GM21360 (cell line): ENCODE results near the gene SQSTM1.
"Not testable (repeated sequence)": the region's sequence is repeated elsewhere in the genome, so short reads cannot be mapped to it uniquely, and the experiment has no call there.

Experiments used
- ATAC-seq: cut with Tn5 transposase; IDR thresholded peaks from one replicate; pipeline ENCODE4 v1.9.1; 2021; ENCODE audit warnings: mild to moderate bottlenecking, moderate library complexity; ENCODE audit not compliant: unreplicated experiment

Gene SQSTM1

DNA sequence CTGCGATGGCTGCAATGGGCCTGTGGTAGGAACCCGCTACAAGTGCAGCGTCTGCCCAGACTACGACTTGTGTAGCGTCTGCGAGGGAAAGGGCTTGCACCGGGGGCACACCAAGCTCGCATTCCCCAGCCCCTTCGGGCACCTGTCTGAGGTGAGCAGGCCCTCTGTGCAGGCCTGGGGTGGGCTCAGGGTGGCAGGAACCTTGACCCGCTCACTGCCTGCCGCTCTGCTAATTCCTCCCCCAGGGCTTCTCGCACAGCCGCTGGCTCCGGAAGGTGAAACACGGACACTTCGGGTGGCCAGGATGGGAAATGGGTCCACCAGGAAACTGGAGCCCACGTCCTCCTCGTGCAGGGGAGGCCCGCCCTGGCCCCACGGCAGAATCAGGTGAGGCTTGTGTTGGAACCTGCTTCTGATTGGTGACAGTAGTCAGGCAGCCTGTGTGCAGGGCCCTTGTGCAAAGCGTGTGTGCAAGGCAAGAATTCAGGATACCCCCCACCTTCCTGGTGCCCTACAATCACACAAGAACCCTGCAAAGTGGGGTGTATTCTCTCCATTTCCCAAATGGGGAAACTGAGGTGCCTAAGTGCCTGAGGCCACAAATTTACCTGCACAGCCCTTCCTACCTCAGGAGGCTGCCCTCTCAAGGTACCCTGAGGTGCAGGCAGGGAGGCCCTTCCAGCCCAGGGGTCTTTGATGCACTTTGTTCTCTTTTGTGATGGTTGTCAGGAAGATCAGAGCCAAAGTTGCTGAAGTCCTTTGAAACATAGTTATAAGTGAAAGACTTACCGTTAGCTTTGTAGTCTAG lies 3.4 kb downstream of the SQSTM1 start:
- no peak for ATAC-seq

DNA sequence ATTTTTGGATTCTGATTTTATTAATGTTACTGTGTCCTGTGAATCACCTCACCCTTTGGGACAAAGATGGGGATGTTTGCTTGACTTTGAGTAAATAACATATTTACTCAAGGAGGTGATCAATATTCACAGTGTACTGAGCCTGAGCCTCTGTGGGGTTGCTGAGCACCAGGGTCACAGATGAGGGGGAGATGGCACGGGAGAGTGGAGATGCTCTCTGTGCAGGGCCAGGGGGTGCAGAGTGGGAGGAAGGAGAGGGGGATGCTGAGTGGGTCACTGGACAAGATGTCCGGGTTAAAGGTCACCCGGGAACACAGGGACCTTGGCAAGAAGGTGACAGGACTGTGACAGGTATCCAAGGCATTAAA lies 4.0 kb downstream of the SQSTM1 start:
- no peak for ATAC-seq

DNA sequence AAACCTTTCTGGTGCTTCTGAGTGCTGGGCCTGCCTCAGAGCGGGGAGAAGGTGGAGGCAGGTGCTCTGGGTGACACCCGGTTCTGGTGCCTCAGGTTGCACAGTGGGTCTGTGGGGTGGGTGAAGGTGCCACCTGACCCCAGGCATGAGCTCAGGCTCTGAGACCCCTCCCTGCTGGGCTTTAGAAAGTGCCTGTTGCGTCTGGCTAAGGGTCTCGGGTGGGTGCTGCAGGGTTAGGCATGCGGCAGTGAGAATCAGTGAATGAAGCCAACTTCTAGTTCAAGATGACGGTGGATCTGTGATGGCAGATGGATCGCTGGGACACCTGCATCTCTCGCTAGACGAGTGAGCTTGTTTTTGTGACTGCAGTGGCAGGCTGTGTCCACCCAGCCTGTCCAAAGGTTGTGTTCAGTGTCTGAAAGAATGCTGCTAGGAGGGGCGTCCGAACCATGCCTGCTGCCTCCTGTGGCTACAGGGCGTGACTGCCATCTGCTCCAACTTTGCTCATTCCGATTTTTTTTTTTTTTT lies 5.0 kb downstream of the SQSTM1 start:
- ATAC-seq: no peak

DNA sequence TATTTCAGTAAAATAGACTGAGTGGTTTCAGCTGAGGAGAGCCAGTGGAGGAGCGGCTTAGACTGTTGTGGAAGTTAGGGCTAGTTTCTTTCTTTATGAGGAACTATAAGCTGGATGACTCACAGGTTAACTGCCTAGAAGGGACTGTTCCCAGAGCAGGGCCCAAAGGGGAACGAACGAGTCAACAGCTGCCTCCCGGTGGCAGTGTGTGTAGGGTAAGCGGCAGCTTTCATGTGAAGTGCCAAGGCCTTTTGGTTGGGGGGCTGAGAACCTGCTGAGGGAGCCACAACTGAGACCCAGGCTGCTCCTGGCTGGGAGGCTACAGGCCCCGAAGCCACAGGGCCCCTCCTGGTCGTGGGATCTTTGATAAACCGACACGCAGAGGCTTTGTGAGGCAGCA lies 7.0 kb downstream of the SQSTM1 start:
- no peak for ATAC-seq

DNA sequence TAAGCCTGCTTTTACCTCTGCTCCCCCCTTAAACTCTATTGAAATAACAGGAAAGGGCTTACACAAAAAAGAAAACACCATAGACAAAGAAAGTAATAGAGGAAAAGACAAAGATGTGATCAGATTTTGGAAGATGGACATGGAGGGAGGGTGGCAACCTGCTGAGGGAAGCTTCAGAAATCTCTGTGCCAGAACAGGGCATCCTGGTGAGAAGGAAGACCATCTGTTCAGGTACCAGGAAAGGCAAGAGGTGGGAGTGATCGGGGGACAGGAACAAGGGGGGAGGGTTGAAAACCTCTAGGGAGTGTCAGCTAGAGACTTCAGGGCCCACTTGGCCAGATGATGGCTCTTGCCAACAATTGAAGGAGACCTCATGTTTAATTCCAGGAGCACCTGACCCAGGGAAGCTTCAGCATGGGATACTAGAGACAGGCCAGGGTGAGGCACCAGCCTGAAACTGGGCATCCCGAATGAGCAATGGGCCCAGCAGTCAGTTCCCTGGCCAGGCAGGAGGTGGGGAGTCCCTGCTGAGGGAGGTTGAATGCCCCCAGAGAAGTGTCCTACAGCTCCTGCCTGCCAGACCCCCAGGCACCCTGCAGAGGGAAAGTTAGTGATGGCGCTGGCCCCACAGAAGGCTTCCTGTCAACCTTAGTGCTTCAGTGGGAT lies 8.2 kb downstream of the SQSTM1 start:
- ATAC-seq: no peak

DNA sequence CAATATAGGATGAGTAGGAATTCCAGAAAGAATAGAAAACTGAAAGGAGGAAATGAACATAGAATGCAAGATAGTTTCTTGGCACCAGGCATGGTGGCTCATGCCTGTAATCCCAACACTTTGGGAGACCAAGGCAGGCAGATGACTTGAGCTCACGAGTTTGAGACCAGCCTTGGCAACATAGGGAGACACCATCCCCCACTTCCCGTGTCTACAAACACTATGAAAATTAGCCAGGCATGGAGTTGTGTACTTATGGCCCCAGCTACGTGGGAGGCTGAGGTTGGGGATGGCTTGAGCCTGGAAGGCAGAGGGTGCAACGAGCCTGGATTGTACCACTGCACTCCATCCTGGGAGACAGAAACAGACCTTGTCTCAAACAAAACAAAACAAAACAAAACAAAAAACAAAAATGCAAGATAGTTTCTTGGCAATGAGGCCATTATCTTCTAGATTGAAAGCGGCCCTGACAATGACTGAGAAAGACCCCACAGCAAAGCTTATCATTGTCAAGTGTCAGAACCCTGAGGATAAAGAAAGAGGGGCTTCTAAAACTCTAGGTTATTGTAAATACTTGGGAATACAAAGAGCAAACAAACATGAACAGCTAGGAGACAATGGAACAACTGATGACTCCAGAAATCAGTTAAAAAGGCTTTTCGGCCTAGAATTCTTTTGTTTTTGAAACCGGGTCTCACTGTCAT lies 9.2 kb downstream of the SQSTM1 start:
- no peak for ATAC-seq

DNA sequence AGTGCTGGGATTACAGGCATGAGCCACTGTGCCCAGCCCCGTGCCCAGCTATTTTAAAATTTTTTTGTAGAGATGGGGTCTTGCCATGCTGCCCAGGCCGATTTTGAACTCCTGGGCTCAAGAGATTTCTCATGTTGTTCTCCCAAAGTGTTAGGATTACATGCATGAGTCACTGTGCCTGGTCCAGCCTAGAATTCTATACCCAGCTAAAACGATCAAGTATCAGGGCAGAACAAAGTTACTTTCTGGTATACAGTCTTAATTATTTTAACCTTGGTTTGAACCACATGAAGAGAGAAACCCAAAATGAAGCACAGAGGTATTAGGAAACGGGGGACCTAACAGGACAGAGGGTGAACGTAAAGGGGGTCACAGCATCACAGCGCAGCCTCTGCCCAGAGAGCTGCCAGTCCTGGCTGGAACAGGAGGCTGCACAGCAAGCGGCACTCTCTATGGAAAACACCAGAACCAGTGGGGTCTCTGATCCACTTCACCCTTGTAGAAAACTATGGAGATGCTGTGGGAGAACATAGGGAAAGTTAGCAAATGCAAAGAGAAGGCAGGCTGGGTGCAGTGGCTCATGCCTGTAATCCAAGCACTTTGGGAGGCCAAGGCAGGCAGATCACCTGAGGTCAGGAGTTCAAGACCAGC lies 10.2 kb downstream of the SQSTM1 start:
- ATAC-seq: no peak

DNA sequence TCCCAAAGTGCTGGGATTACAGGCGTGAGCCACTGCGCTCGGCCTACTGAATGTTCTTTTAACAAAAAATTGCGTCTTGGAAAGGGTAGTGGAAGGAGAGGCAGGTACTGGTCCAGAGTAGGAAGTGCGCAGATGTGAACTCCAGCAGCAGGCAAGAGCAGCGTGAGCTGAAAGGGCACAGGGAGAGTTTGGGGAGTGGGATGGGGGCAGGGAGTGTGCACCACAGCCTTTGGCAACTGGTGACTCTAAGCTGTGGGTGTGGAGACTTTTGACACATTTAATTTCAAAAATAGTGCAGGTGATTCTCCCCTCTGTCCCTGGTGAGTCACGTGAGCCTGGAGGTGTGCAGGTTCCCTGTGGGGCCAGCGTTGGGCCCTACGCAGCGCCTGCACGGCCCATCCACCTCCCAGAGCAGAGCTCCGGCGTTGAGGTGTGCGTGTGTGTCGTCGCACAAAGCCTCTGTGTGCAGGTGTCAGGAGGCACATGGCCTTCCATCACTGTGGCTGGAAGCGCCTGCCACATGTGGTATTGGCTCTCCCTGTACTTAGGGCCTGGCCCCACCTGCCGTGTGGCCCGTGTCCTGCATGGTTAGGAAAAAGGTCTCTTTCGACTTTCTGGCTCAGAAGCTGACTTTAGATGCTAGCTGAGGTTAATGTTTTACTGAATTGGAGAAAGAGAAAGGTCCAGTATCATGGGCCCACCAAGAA lies 11.5 kb downstream of the SQSTM1 start:
- ATAC-seq: no peak

DNA sequence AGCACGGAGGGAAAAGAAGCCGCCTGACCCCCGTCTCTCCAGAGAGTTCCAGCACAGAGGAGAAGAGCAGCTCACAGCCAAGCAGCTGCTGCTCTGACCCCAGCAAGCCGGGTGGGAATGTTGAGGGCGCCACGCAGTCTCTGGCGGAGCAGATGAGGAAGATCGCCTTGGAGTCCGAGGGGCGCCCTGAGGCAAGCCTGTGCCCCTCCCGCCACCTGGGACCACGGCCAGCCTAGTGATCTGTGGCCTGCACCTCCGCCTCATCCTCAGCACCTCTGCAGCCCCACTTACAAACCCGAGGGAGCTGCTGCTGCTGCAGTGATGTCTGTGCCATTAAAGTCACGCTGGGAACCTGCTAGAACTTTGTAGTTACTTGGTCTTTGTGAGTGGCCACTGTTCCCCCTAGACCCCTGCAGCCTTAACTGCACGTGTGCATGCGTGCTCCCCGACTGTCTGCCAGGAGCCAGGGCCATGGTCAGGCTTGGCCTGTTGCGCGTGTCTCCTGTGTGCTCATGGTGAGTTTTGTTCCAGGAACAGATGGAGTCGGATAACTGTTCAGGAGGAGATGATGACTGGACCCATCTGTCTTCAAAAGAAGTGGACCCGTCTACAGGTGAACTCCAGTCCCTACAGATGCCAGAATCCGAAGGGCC lies 12.5 kb downstream of the SQSTM1 start:
- ATAC-seq: no peak

DNA sequence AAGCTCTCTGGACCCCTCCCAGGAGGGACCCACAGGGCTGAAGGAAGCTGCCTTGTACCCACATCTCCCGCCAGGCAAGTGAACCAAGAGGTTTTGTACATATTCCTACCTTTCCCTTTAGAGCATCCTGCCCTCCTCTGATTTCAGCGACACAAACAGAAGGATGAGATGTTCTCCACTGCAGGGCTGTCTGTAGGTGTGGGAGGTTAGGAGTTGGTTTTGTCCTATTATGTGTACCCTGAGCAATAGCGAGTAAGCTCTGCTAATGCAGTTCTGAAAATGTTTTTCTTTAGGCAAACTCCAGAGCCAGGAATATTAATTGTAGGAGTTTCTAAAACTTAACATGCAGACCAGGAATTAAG lies 13.0 kb downstream of the SQSTM1 start:
- ATAC-seq: no peak

DNA sequence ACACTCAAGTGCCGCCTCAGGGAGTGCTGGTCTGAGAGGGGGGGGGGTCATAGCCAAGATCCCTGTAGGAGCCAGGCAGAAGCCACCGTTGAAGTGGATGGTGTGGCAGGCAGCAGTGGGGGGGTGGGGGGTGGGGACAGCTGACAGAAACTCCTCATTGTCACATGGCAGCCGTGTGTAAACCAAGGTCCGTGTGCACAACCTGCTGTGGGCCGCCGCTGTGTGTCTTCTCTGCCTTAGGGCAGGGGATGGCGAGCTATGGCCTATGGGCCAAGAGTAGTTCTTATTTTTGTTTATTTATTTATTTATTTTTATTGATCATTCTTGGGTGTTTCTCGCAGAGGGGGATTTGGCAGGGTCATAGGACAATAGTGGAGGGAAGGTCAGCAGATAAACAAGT lies 13.4 kb downstream of the SQSTM1 start:
- ATAC-seq: no peak

DNA sequence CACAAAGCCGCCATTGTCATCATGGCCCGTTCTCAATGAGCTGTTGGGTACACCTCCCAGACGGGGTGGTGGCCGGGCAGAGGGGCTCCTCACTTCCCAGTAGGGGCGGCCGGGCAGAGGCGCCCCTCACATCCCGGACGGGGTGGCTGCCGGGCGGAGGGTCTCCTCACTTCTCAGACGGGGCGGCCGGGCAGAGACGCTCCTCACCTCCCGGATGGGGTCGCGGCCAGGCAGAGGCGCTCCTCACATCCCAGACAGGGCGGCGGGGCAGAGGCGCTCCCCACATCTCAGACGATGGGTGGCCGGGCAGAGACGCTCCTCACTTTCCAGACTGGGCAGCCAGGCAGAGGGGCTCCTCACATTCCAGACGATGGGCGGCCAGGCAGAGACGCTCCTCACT lies 14.2 kb downstream of the SQSTM1 start:
- not testable (repeated sequence) for ATAC-seq

DNA sequence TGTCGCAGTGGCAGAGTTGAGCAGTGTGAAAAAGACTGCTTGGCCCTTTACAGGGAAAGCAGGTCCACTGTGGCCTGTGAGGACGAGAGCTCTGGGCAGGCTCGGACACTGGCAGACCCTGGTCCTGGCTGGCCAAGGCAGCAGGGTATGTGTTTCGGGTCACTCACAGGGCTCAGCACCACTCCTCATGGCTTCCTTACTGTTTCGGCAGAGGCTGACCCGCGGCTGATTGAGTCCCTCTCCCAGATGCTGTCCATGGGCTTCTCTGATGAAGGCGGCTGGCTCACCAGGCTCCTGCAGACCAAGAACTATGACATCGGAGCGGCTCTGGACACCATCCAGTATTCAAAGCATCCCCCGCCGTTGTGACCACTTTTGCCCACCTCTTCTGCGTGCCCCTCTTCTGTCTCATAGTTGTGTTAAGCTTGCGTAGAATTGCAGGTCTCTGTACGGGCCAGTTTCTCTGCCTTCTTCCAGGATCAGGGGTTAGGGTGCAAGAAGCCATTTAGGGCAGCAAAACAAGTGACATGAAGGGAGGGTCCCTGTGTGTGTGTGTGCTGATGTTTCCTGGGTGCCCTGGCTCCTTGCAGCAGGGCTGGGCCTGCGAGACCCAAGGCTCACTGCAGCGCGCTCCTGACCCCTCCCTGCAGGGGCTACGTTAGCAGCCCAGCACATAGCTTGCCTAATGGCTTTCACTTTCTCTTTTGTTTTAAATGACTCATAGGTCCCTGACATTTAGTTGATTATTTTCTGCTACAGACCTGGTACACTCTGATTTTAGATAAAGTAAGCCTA lies 15.7 kb downstream of the SQSTM1 start:
- no peak for ATAC-seq

DNA sequence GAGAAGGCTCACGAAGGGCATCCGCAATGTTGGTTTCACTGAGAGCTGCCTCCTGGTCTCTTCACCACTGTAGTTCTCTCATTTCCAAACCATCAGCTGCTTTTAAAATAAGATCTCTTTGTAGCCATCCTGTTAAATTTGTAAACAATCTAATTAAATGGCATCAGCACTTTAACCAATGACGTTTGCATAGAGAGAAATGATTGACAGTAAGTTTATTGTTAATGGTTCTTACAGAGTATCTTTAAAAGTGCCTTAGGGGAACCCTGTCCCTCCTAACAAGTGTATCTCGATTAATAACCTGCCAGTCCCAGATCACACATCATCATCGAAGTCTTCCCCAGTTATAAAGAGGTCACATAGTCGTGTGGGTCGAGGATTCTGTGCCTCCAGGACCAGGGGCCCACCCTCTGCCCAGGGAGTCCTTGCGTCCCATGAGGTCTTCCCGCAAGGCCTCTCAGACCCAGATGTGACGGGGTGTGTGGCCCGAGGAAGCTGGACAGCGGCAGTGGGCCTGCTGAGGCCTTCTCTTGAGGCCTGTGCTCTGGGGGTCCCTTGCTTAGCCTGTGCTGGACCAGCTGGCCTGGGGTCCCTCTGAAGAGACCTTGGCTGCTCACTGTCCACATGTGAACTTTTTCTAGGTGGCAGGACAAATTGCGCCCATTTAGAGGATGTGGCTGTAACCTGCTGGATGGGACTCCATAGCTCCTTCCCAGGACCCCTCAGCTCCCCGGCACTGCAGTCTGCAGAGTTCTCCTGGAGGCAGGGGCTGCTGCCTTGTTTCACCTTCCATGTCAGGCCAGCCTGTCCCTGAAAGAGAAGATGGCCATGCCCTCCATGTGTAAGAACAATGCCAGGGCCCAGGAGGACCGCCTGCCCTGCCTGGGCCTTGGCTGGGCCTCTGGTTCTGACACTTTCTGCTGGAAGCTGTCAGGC lies 16.6 kb downstream of the SQSTM1 start:
- ATAC-seq: no peak

DNA sequence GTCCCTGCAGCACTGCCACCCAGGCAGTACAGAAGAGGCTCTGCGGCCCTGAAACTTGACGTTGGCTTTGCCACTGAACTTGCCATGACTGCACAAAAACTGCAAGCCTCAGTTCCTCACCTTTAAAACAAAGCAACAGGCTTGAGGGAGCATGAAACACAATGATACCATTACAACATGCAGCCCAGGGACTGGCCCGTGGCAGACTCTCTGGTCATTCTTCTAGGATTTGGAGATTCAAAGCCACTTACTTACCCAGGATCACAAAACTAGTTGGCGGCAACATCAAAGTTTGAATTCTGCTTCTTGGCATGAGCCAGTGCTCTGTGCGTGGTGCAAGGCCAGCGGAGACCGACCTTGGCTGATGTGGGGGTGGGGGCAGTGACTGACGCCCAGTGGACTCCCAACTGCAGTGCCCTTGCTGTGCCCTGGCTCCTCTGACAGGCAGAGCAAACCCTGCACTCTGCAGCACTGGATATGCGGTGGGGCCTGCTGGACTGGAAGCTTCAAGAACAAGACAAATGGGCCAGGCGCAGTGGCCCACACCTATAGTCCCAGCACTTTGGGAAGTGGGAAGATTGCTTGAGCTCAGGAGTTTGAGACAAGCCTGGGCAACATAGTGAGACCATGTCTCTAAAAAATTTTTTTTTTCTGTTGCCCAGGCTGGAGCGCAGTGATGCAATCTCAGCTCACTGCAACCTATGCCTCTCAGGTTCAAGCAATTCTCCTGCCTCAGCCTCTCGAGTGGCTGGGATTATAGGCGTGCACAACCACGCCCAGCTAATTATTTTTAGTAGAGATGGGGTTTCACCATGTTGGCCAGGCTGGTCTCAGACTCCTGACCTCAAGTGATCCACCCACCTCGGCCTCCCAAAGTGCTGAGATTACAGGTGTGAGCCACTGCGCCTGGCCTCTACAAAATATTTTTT lies 18.9 kb downstream of the SQSTM1 start:
- ATAC-seq: no peak

DNA sequence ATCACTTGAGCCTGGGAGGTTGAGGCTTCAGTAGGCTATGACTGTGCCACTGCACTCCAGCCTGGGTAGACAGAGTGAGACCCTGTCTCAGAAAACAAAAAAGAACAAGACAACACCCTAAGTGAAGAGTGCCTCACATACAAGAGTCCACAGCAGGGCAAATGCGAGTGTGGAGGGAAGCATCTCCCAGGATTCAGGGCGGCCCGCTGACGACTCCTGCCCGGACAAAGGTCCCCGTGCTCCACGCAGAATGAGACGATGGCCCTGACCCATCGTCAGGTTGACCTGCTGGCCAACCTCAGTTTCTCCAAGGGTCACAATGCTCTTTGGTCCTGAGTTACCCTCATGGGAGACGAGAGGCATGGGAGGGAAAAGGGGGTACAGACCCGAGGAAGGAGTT lies 19.6 kb downstream of the SQSTM1 start:
- no peak for ATAC-seq

DNA sequence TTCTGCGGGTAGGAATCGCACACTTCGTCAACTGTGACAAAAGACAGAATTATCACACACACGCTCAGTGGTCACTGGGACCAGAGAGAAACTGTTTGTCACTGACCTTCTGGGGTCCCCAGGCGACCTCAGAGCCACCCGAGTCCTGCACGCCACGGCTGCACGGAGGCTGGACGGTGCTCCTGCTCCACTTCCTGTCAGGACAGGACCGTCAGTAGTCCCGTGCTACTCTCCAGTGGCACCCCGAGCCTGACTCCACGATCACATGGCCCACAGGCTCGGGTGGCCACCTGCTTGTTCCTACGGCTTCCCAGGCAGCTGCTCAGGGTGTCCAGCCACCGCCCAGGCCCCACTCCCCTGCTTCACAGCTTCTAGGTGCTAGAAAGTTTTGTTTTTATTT lies 20.1 kb downstream of the SQSTM1 start:
- no peak for ATAC-seq
